IMR-90 (cell line): Measurements from ENCODE around the gene MCF2L. TPM values are rescaled to one million over a fixed set of nuclear protein-coding genes. Genes with fewer than 3 reads are reported as not detected.

Source experiments
- ATAC-seq: fragments of 200-7000 bp; cut with Tn5 transposase; 2 replicates; pipeline ENCODE4 v1.9.1; 2020; ENCODE audit warnings: low read depth, mild to moderate bottlenecking, moderate library complexity
- BruUV-seq: library from RNA; stranded (reverse); fragments of 400-500 nt; replicated peaks from 2 replicates; lab custom pipeline; 2021; lab: Mats Ljungman, UMichigan
- CTCF ChIA-PET: fragments of 300-600 bp; formaldehyde crosslinking; extraction: SDS; loops from one replicate; lab custom pipeline; 2021; ENCODE audit warnings: antibody characterized with exemption; lab: Yijun Ruan, JAX
- POLR2A ChIA-PET: fragments of 300-600 bp; sonication (Branson Sonifier 250); formaldehyde crosslinking; loops from one replicate; lab custom pipeline; 2022; ENCODE audit warnings: antibody characterized with exemption; ENCODE audit not compliant: unreplicated experiment; lab: Charles Lee
- DNase-seq: peaks from one replicate; pipeline ENCODE4 v3.0.0; 2013
- H2AFZ ChIP-seq: replicated peaks from 2 replicates; pipeline ENCODE3; 2013; ENCODE audit warnings: low read length, mild to moderate bottlenecking; ENCODE audit not compliant: poor library complexity
- H2AK5ac ChIP-seq: 2 replicates; pipeline ENCODE4 v1.6.1; 2013; ENCODE audit warnings: low read depth, low read length, inconsistent platforms
- H2AK9ac ChIP-seq: replicated peaks from 2 replicates; pipeline ENCODE3; 2013; ENCODE audit warnings: mild to moderate bottlenecking, low read depth, low read length, moderate library complexity; ENCODE audit not compliant: poor library complexity
- H2BK120ac ChIP-seq: 2 replicates; pipeline ENCODE4 v1.6.1; 2013; ENCODE audit warnings: low read depth, low read length, inconsistent platforms
- H2BK15ac ChIP-seq: 3 replicates; pipeline ENCODE4 v1.6.1; 2013; ENCODE audit warnings: low read depth, low read length, inconsistent platforms
- H2BK20ac ChIP-seq: 2 replicates; pipeline ENCODE4 v1.6.1; 2013; ENCODE audit warnings: low read depth, mild to moderate bottlenecking, inconsistent platforms, low read length, moderate library complexity
- H2BK5ac ChIP-seq: 2 replicates; pipeline ENCODE4 v1.6.1; 2013; ENCODE audit warnings: mild to moderate bottlenecking, low read depth, low read length, inconsistent platforms; ENCODE audit not compliant: poor library complexity, severe bottlenecking
- H3K14ac ChIP-seq: replicated peaks from 2 replicates; pipeline ENCODE4 v1.6.1; 2013; ENCODE audit warnings: low read depth, low read length, inconsistent platforms
- H3K18ac ChIP-seq: 2 replicates; pipeline ENCODE4 v1.6.1; 2013; ENCODE audit warnings: low read depth, low read length, control low read depth
- H3K23ac ChIP-seq: 2 replicates; pipeline ENCODE4 v1.6.1; 2013; ENCODE audit warnings: low read depth, low read length, inconsistent platforms
- H3K27ac ChIP-seq: 2 replicates; pipeline ENCODE4 v1.5.1; 2013; ENCODE audit warnings: mild to moderate bottlenecking, control low read depth, low read length; ENCODE audit not compliant: insufficient read depth
- H3K27me3 ChIP-seq: 2 replicates; pipeline ENCODE4 v1.6.1; 2013; ENCODE audit warnings: low read length; ENCODE audit not compliant: control insufficient read depth, insufficient read depth
- H3K36me3 ChIP-seq: 2 replicates; pipeline ENCODE4 v1.6.1; 2013; ENCODE audit warnings: low read length, mixed read lengths; ENCODE audit not compliant: control insufficient read depth, insufficient read depth
- H3K4ac ChIP-seq: 2 replicates; pipeline ENCODE4 v1.6.1; 2013; ENCODE audit warnings: low read depth, low read length, inconsistent platforms
- H3K4me1 ChIP-seq: 2 replicates; pipeline ENCODE4 v1.6.1; 2013; ENCODE audit warnings: low read length, mixed read lengths; ENCODE audit not compliant: control insufficient read depth, insufficient read depth
- H3K4me2 ChIP-seq: 2 replicates; pipeline ENCODE4 v1.6.1; 2013; ENCODE audit warnings: low read depth, mild to moderate bottlenecking, control low read depth, low read length, moderate library complexity
- H3K4me3 ChIP-seq: 2 replicates; pipeline ENCODE4 v1.5.1; 2013; ENCODE audit warnings: low read depth, mild to moderate bottlenecking, control low read depth, low read length, moderate library complexity; ENCODE audit not compliant: insufficient read depth
- H3K56ac ChIP-seq: 2 replicates; pipeline ENCODE4 v1.6.1; 2013; ENCODE audit warnings: low read length, inconsistent platforms; ENCODE audit not compliant: insufficient read depth; ENCODE audit errors: extremely low read depth
- H3K79me1 ChIP-seq, 2 experiments: 2 replicates each; pipeline ENCODE4 v1.6.1; 2013; ENCODE audit warnings: low read length in 2 of 2, inconsistent platforms in 1 of 2, low read depth in 1 of 2
- H3K9ac ChIP-seq: 2 replicates; pipeline ENCODE4 v1.6.1; 2013; ENCODE audit warnings: low read depth, low read length, control low read depth
- H3K9me1 ChIP-seq: 2 replicates; pipeline ENCODE4 v1.6.1; 2013; ENCODE audit warnings: low read length, inconsistent platforms; ENCODE audit not compliant: insufficient read depth
- H3K9me3 ChIP-seq: 2 replicates; pipeline ENCODE4 v1.6.1; 2013; ENCODE audit warnings: low read length; ENCODE audit not compliant: control insufficient read depth, insufficient read depth
- H4K20me1 ChIP-seq: 2 replicates; pipeline ENCODE4 v1.6.1; 2013; ENCODE audit warnings: low read length, inconsistent platforms; ENCODE audit not compliant: insufficient read depth
- H4K5ac ChIP-seq: 2 replicates; pipeline ENCODE4 v1.6.1; 2013; ENCODE audit warnings: mild to moderate bottlenecking, low read depth, low read length, control low read depth
- H4K8ac ChIP-seq, 2 experiments: 2 replicates each; pipeline ENCODE4 v1.6.1; 2013; ENCODE audit warnings: low read depth in 2 of 2, low read length in 2 of 2, control low read depth in 1 of 2, inconsistent platforms in 1 of 2
- H4K91ac ChIP-seq: 2 replicates; pipeline ENCODE4 v1.6.1; 2013; ENCODE audit warnings: low read depth, low read length, inconsistent platforms; ENCODE audit not compliant: insufficient read depth
- BHLHE40 ChIP-seq: fragments of 150-350 bp; IDR thresholded peaks from 2 replicates; pipeline ENCODE4 v1.6.1; 2016; ENCODE audit warnings: mild to moderate bottlenecking, low read depth, low read length
- MAFK ChIP-seq: IDR thresholded peaks from 2 replicates; pipeline ENCODE4 v1.6.1; 2012; ENCODE audit warnings: low read depth, low read length, improper control_type of control experiment
- RAD21 ChIP-seq: IDR thresholded peaks from 2 replicates; pipeline ENCODE4 v1.6.1; 2012; ENCODE audit warnings: low read length, improper control_type of control experiment
- SMC3 ChIP-seq: fragments of 150-350 bp; IDR thresholded peaks from 2 replicates; pipeline ENCODE4 v1.6.1; 2016; ENCODE audit warnings: low read depth, mild to moderate bottlenecking, antibody characterized with exemption, low read length, moderate library complexity
- WGBS, 2 experiments: methylation state at CpG; one replicate each; pipeline versions ENCODE4 v1.1.5 to v1.1.7; 2013; ENCODE audit warnings: missing lambda C conversion rate in 2 of 2; ENCODE audit not compliant: insufficient read length in 1 of 2; ENCODE audit errors: extremely low coverage in 2 of 2; 5-methylcytosine and 5-hydroxymethylcytosine counted together
- dilution Hi-C: fragments of 300-500 bp; cut with HindIII; formaldehyde crosslinking; loops from one replicate; pipeline ENCODE4 v1.14.3; 2018; ENCODE audit warnings: low sequenced_read_pairs; ENCODE audit not compliant: unreplicated experiment
- in situ Hi-C: fragments of 300-500 bp; cut with MboI; formaldehyde crosslinking; loops from 3 replicates; pipeline ENCODE4 v1.14.3; 2019; ENCODE audit warnings: low sequenced_read_pairs, inconsistent platforms, mixed read lengths
- intact Hi-C: fragments of 100-400 bp; cut with micrococcal nuclease; formaldehyde crosslinking; loops from 2 replicates; pipeline ENCODE4 v1.10.0; 2022
- polyA plus RNA-seq, 3 experiments: library from polyadenylated mRNA; depleted of rRNA; stranded (reverse); fragments of >200 nt; gene quantifications; 2 replicates each; pipeline ENCODE4 v1.2.3, GENCODE V29; 2012; ENCODE audit warnings: low replicate concordance in 1 of 3
- total RNA-seq: library from RNA; depleted of rRNA; stranded (reverse); fragments of >200 nt; gene quantifications from 2 replicates; pipeline ENCODE4 v1.2.3, GENCODE V29; 2012

Gene MCF2L
- total and polyA plus RNA-seq, 2 of the 4 experiments (the other 2 are of a cell fraction) = 0.18 TPM; not detected in 1

GRCh38 chr13:113023694-113024430 is 54.8 kb downstream of the MCF2L start:
- TF ChIP-seq RAD21 (no peak), SMC3 (no peak), MAFK (no peak), BHLHE40 (no peak)
- Histone ChIP-seq H3K79me1 (no peaks in the 10 kb centered on the region), H2AK9ac (no peak overlapping the region), H2BK20ac (no peak overlapping the region), H3K27me3 (peaks cover 47% of the 10 kb centered on the region; the same call in 1 of the 2 replicates), H3K4me3 (no peak overlapping the region), H3K23ac (no peak overlapping the region), H4K20me1 (no peaks in the 10 kb centered on the region), H2BK15ac (no peak overlapping the region), H3K4me1 (no peaks in the 10 kb centered on the region), H2AFZ (peak overlapping the region; percentile 17), H3K27ac (no peak overlapping the region), H2AK5ac (no peak overlapping the region), H2BK5ac (no peak overlapping the region), H3K4me2 (no peak overlapping the region), H3K56ac (no peak overlapping the region), H3K4ac (no peak overlapping the region), H3K36me3 (no peaks in the 10 kb centered on the region), H3K14ac (no peak overlapping the region), H4K5ac (no peak overlapping the region), H4K91ac (no peak overlapping the region), H3K9me1 (no peaks in the 10 kb centered on the region), H3K9ac (no peak overlapping the region), H4K8ac (no peak overlapping the region), H3K9me3 (no peaks in the 10 kb centered on the region), H2BK120ac (no peak overlapping the region), H3K18ac (no peak overlapping the region)
- ChIA-PET POLR2A (no interaction called here), CTCF (no interaction called here)
- no TSS peak for BruUV-seq
- in situ Hi-C loops (no loop called here), intact Hi-C loops (no loop called here), dilution Hi-C loops (no loop called here)
- DNase-seq = no peak
- 70% methylated on average over 7 of the region's 16 CpGs; no CpG with 5 or more reads in 1 of the 2 experiments for WGBS, 2 experiments
- ATAC-seq = no peak
